B cell (primary cell): Measurements from ENCODE around the gene PPFIA4. TPM values are rescaled to one million over a fixed set of nuclear protein-coding genes. Genes with fewer than 3 reads are reported as not detected.

Experiments used
- ATAC-seq: fragments of 200-7000 bp; cut with Tn5 transposase; one replicate; pipeline ENCODE4 v1.10.0; 2021; ENCODE audit warnings: low read depth, mild to moderate bottlenecking, moderate number of reproducible peaks, moderate library complexity
- CTCF ChIA-PET: fragments of 350-600 bp; sonication (Branson Sonifier 250); formaldehyde crosslinking; loops from one replicate; lab custom pipeline; 2021; ENCODE audit warnings: antibody characterized with exemption, inconsistent platforms; lab: Charles Lee
- POLR2A ChIA-PET: fragments of 350-600 bp; sonication (Branson Sonifier 250); formaldehyde crosslinking; loops from one replicate; lab custom pipeline; 2021; ENCODE audit warnings: antibody characterized with exemption; lab: Charles Lee
- DNase-seq: peaks from one replicate; pipeline ENCODE4 v3.0.0; 2013
- H2AFZ ChIP-seq: 2 replicates; pipeline ENCODE4 v1.6.1; 2012; ENCODE audit warnings: mild to moderate bottlenecking, low read depth, low read length; ENCODE audit not compliant: insufficient read depth, poor library complexity, severe bottlenecking
- H3K27ac ChIP-seq, 2 donors: 1 replicate in 1 of 2; 2 replicates in 1 of 2; pipeline ENCODE4 v1.5.1; 2012 to 2013; ENCODE audit warnings: low read length in 2 of 2, mild to moderate bottlenecking in 2 of 2, moderate library complexity in 1 of 2
- H3K27me3 ChIP-seq, 4 experiments: fragments of 200-600 bp in 1 of 4; sonication (generic) in 1 of 4; replicated peaks in 1 of 4; 1 replicate in 2 of 4; 2 replicates in 2 of 4; pipeline versions ENCODE4 v1.6.1 to v1.7.0; 2013 to 2016; ENCODE audit warnings: low read length in 3 of 4, mild to moderate bottlenecking in 2 of 4, mixed read lengths in 1 of 4, moderate library complexity in 1 of 4; ENCODE audit not compliant: insufficient read depth in 4 of 4, control insufficient read depth in 3 of 4; ENCODE audit errors: control extremely low read depth in 1 of 4
- H3K36me3 ChIP-seq, 2 experiments: replicated peaks in 1 of 2; 1 replicate in 1 of 2; 2 replicates in 1 of 2; pipeline versions ENCODE4 v1.6.1 to v1.7.1; 2013; ENCODE audit warnings: low read length in 1 of 2; ENCODE audit not compliant: insufficient read depth in 2 of 2, control insufficient read depth in 1 of 2; ENCODE audit errors: control extremely low read depth in 1 of 2, extremely low read depth in 1 of 2
- H3K4me1 ChIP-seq, 2 donors: fragments of 200-600 bp in 1 of 2; sonication (generic) in 1 of 2; 1 replicate in 1 of 2; 2 replicates in 1 of 2; pipeline versions ENCODE4 v1.5.1 to v1.6.1; 2013 to 2017; ENCODE audit warnings: low read length in 2 of 2; ENCODE audit not compliant: control insufficient read depth in 2 of 2, insufficient read depth in 2 of 2
- H3K4me2 ChIP-seq: replicated peaks from 2 replicates; pipeline ENCODE3; 2012; ENCODE audit warnings: mild to moderate bottlenecking, low read depth, low read length; ENCODE audit not compliant: poor library complexity, severe bottlenecking
- H3K4me3 ChIP-seq, 5 experiments: fragments of 200-600 bp in 1 of 5; sonication (generic) in 1 of 5; 1 replicate in 3 of 5; 2 replicates in 2 of 5; pipeline versions ENCODE4 v1.5.1 to v1.7.0; 2011 to 2016; ENCODE audit warnings: low read length in 4 of 5, mild to moderate bottlenecking in 4 of 5, low read depth in 2 of 5, control low read depth in 1 of 5, moderate library complexity in 1 of 5; ENCODE audit not compliant: insufficient read depth in 1 of 5; ENCODE audit errors: control extremely low read depth in 1 of 5, extremely low read depth in 1 of 5
- H3K79me2 ChIP-seq: fragments of 200-600 bp; sonication (generic); one replicate; pipeline ENCODE4 v1.6.0; 2016; ENCODE audit warnings: low read length; ENCODE audit not compliant: control insufficient read depth, insufficient read depth
- H3K9ac ChIP-seq: fragments of 200-600 bp; sonication (generic); 2 replicates; pipeline ENCODE4 v1.6.1; 2017; ENCODE audit warnings: mild to moderate bottlenecking, low read length, moderate library complexity
- H3K9me3 ChIP-seq, 3 donors: one replicate each; pipeline versions ENCODE4 v1.6.1 to v1.7.1; 2013; ENCODE audit warnings: low read length in 2 of 3; ENCODE audit not compliant: control insufficient read depth in 2 of 3, insufficient read depth in 1 of 3; ENCODE audit errors: control extremely low read depth in 1 of 3
- H4K20me1 ChIP-seq: 2 replicates; pipeline ENCODE4 v1.6.0; 2012; ENCODE audit warnings: mild to moderate bottlenecking, low read length; ENCODE audit not compliant: insufficient read depth, control insufficient read depth, poor library complexity, severe bottlenecking
- H3K27ac Mint-ChIP-seq: one replicate; pipeline ENCODE4 v1.8.0; 2021; ENCODE audit warnings: mixed read lengths
- H3K27me3 Mint-ChIP-seq: one replicate; pipeline ENCODE4 v1.8.0; 2021; ENCODE audit warnings: mixed read lengths
- H3K4me1 Mint-ChIP-seq: one replicate; pipeline ENCODE4 v1.8.0; 2021; ENCODE audit warnings: mixed read lengths
- H3K4me3 Mint-ChIP-seq: one replicate; pipeline ENCODE4 v1.8.0; 2021; ENCODE audit warnings: mixed read lengths
- H3K9me3 Mint-ChIP-seq: one replicate; pipeline ENCODE4 v1.8.0; 2022; ENCODE audit warnings: mixed read lengths; ENCODE audit not compliant: insufficient read depth
- CTCF ChIP-seq: fragments of 200-600 bp; IDR thresholded peaks from one replicate; pipeline ENCODE4 v1.8.0; 2022; ENCODE audit warnings: antibody characterized with exemption, mild to moderate bottlenecking
- EZH2 ChIP-seq: IDR thresholded peaks from 2 replicates; pipeline ENCODE4 v1.6.1; 2012; ENCODE audit warnings: borderline replicate concordance, low read depth, mild to moderate bottlenecking, moderate library complexity, low read length; ENCODE audit not compliant: insufficient read depth, poor library complexity, severe bottlenecking
- WGBS: methylation state at CpG from one replicate; pipeline ENCODE4 v1.1.5; 2013; ENCODE audit warnings: missing lambda C conversion rate; ENCODE audit not compliant: insufficient coverage; 5-methylcytosine and 5-hydroxymethylcytosine counted together
- intact Hi-C: fragments of 100-400 bp; cut with micrococcal nuclease; formaldehyde crosslinking; loops from one replicate; pipeline ENCODE4 v1.10.0; 2022
- polyA plus RNA-seq: library from polyadenylated mRNA; depleted of rRNA; stranded (reverse); fragments of >200 nt; gene quantifications from 2 replicates; pipeline ENCODE4 v1.2.3, GENCODE V29; 2012
- total RNA-seq, 2 donors: library from RNA; stranded (reverse); fragments of 120-200 nt in 1 of 2; gene quantifications; 1 replicate in 1 of 2; 2 replicates in 1 of 2; pipeline versions ENCODE4 v1.2.3 to v1.2.4, GENCODE V29; 2013 to 2022

PPFIA4 gene
- total and polyA plus RNA-seq, 2 donors (not counting 1 experiment from before 2014, with no cell fraction given), result 0.09 to 0.62 TPM

DNA sequence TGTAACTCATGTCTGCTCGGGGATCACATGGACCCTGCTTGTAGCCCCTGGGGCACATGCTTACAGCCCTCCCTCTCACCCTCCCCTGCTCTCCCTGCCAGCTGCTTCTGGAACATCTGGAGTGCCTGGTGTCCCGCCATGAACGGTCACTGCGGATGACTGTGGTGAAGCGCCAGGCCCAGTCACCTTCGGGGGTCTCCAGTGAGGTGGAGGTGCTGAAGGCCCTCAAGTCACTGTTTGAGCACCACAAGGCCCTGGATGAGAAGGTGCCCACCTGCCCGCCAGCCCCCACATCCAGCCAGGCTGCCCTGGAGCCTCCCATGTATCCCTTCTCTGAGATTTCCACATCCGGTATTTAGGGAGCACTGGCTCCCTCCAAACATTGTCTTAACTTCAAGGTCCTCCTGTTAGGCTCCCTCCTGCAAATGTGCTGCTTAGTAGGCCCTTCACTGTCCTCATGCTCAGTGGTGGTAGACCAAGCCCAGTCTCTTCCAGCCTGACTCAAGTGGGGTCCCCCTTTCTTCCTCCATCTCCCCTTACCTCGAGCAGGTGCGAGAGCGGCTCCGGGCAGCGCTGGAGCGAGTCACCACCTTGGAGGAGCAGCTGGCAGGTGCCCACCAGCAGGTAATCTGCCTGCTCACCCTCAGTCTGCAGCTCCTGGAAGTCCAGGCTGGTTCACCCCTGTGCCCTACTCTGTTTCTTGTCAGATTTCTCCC, 17.7 kb downstream of the PPFIA4 start:
- Mint-ChIP-seq H3K27ac (no peak overlapping the region), H3K4me3 (no peak overlapping the region), H3K27me3 (peaks cover 14% of the 10 kb centered on the region), H3K4me1 (peaks cover 1% of the 10 kb centered on the region), H3K9me3 (no peaks in the 10 kb centered on the region)
- no peaks in the 10 kb centered on the region for H3K4me1 ChIP-seq
- no peak overlapping the region for H3K4me3 ChIP-seq
- no peak overlapping the region for H3K9ac ChIP-seq
- no peak for ATAC-seq
- no peak for DNase-seq
- H3K79me2 ChIP-seq, result no peaks in the 10 kb centered on the region
- no peaks in the 10 kb centered on the region for H3K9me3 ChIP-seq
- no peaks in the 10 kb centered on the region for H4K20me1 ChIP-seq
- H3K36me3 ChIP-seq, result no peaks in the 10 kb centered on the region
- ChIA-PET CTCF (interaction anchor here (5.8 kb wide), 1 partner anchor 172 kb away, joined by 135 read pairs; no protein-coding TSS in a partner anchor), POLR2A (no interaction called here)
- H3K27ac ChIP-seq, result no peak overlapping the region
- no peak overlapping the region for H2AFZ ChIP-seq
- intact Hi-C loops, result no loop called here
- TF ChIP-seq CTCF (no peak), EZH2 (no peak)
- WGBS, result 90% methylated on average over 12 of the region's 14 CpGs
- no peak overlapping the region for H3K4me2 ChIP-seq
- H3K27me3 ChIP-seq, result peaks cover 0 to 4% (median under 1%) of the 10 kb centered on the region in 4 experiments

GRCh38 chr1:203044546-203045250, 18.4 kb downstream of the PPFIA4 start:
- WGBS, result 90% methylated on average over 2 of the region's 7 CpGs
- no peaks in the 10 kb centered on the region for H3K4me1 Mint-ChIP-seq
- TF ChIP-seq CTCF (no peak), EZH2 (no peak)
- no peaks in the 10 kb centered on the region for H3K9me3 Mint-ChIP-seq
- H3K27me3 Mint-ChIP-seq, result peaks cover 9% of the 10 kb centered on the region
- ATAC-seq (no peak), DNase-seq (no peak)
- Histone ChIP-seq H3K27me3 (peaks cover 0 to 4% (median 0%) of the 10 kb centered on the region in 4 experiments), H3K79me2 (no peaks in the 10 kb centered on the region), H3K36me3 (no peaks in the 10 kb centered on the region), H3K4me3 (no peak overlapping the region), H4K20me1 (no peaks in the 10 kb centered on the region), H3K4me2 (no peak overlapping the region), H3K9ac (no peak overlapping the region), H3K9me3 (no peaks in the 10 kb centered on the region), H2AFZ (no peak overlapping the region), H3K4me1 (no peaks in the 10 kb centered on the region), H3K27ac (no peak overlapping the region)
- intact Hi-C loops, result no loop called here
- H3K4me3 Mint-ChIP-seq, result no peak overlapping the region
- ChIA-PET CTCF (no interaction called here), POLR2A (no interaction called here)
- H3K27ac Mint-ChIP-seq, result no peak overlapping the region
